GM12878 (cell line): ENCODE results near the gene RAB10. TPM values are rescaled to one million over a fixed set of nuclear protein-coding genes. Genes with fewer than 3 reads are reported as not detected.

Experiments
- ATAC-seq: fragments of 200-7000 bp; cut with Tn5 transposase; 3 replicates; pipeline ENCODE4 v1.9.1; 2020; ENCODE audit warnings: mild to moderate bottlenecking, moderate library complexity
- BruUV-seq: library from RNA; stranded (reverse); fragments of 400-500 nt; replicated peaks from 2 replicates; lab custom pipeline; 2021; lab: Mats Ljungman, UMichigan
- CTCF ChIA-PET: fragments of 300-600 bp; sonication (Branson Sonifier 250); formaldehyde crosslinking; extraction: SDS; loops from one replicate; lab custom pipeline; 2021; ENCODE audit warnings: inconsistent platforms; lab: Yijun Ruan, JAX
- POLR2A ChIA-PET: fragments of 350-600 bp; formaldehyde crosslinking; extraction: SDS; loops from one replicate; lab custom pipeline; 2021; ENCODE audit warnings: inconsistent platforms; lab: Charles Lee
- RAD21 ChIA-PET: fragments of 300-600 bp; sonication (Branson Sonifier 250); formaldehyde crosslinking; loops from one replicate; lab custom pipeline; 2023; ENCODE audit warnings: antibody characterized with exemption; ENCODE audit not compliant: unreplicated experiment; lab: Charles Lee
- SMC1A ChIA-PET: fragments of 300-600 bp; sonication (Branson Sonifier 250); formaldehyde crosslinking; loops from one replicate; lab custom pipeline; 2023; ENCODE audit not compliant: unreplicated experiment, uncharacterized antibody; lab: Charles Lee
- DNase-seq: peaks from one replicate; pipeline ENCODE4 v3.0.0-alpha.2; 2011; ENCODE audit warnings: low read depth, low spot score
- FAIRE-seq: peaks from 3 replicates; lab custom pipeline; 2011; peaks lifted over from hg19 to GRCh38; lab: Jason Lieb, UNC
- H2AFZ ChIP-seq: 2 replicates; pipeline ENCODE4 v1.6.0; 2011; ENCODE audit warnings: low read depth, low read length, control low read depth; ENCODE audit not compliant: control insufficient read depth
- H3K27ac ChIP-seq: 2 replicates; pipeline ENCODE4 v1.5.1; 2011; ENCODE audit warnings: control low read depth; ENCODE audit not compliant: control insufficient read depth, insufficient read depth
- H3K27me3 ChIP-seq, 2 experiments: replicated peaks in 1 of 2; 2 replicates each; pipeline versions ENCODE4 v1.6.0 to v1.6.1; 2011; ENCODE audit warnings: low read length in 1 of 2; ENCODE audit not compliant: control insufficient read depth in 2 of 2, insufficient read depth in 2 of 2
- H3K36me3 ChIP-seq, 2 experiments: 2 replicates each; pipeline ENCODE4 v1.5.1; 2011; ENCODE audit warnings: low read length in 1 of 2; ENCODE audit not compliant: control insufficient read depth in 2 of 2, insufficient read depth in 2 of 2
- H3K4me1 ChIP-seq: 2 replicates; pipeline ENCODE4 v1.6.1; 2011; ENCODE audit warnings: mild to moderate bottlenecking, low read length, moderate library complexity, mixed read lengths; ENCODE audit not compliant: control insufficient read depth, insufficient read depth
- H3K4me2 ChIP-seq: 2 replicates; pipeline ENCODE4 v1.6.0; 2011; ENCODE audit warnings: control low read depth; ENCODE audit not compliant: control insufficient read depth, insufficient read depth
- H3K4me3 ChIP-seq: fragments of 200-600 bp; sonication (generic); 2 replicates; pipeline ENCODE4 v1.5.1; 2016
- H3K79me2 ChIP-seq: 2 replicates; pipeline ENCODE4 v1.6.0; 2011; ENCODE audit warnings: low read length; ENCODE audit not compliant: control insufficient read depth, insufficient read depth
- H3K9ac ChIP-seq: 2 replicates; pipeline ENCODE4 v1.8.0; 2011; ENCODE audit warnings: low read length, control low read depth, mixed read lengths; ENCODE audit not compliant: control insufficient read depth, insufficient read depth
- H3K9me3 ChIP-seq: replicated peaks from 3 replicates; pipeline ENCODE4 v1.5.1; 2011; ENCODE audit warnings: mild to moderate bottlenecking, low read length; ENCODE audit not compliant: control insufficient read depth, insufficient read depth
- H4K20me1 ChIP-seq: 2 replicates; pipeline ENCODE4 v1.6.0; 2011; ENCODE audit not compliant: control insufficient read depth, insufficient read depth
- CREB1 ChIP-seq: IDR thresholded peaks from 2 replicates; pipeline ENCODE4 v1.6.1; 2012; ENCODE audit warnings: low read depth, mild to moderate bottlenecking, inconsistent platforms
- ELK1 ChIP-seq: IDR thresholded peaks from 2 replicates; pipeline ENCODE4 v1.6.1; 2012; ENCODE audit warnings: low read depth, low read length, improper control_type of control experiment
- IKZF2 ChIP-seq, 2 experiments: fragments of 450-650 bp; IDR thresholded peaks; 2 replicates each; pipeline ENCODE4 v1.6.1; 2017; ENCODE audit warnings: mild to moderate bottlenecking in 2 of 2, moderate library complexity in 2 of 2
- IRF3 ChIP-seq: fragments of 450-650 bp; IDR thresholded peaks from 2 replicates; pipeline ENCODE4 v1.6.1; 2014; ENCODE audit warnings: mild to moderate bottlenecking
- NBN ChIP-seq: fragments of 450-650 bp; IDR thresholded peaks from 2 replicates; pipeline ENCODE4 v1.6.1; 2016
- WRNIP1 ChIP-seq: IDR thresholded peaks from 2 replicates; pipeline ENCODE4 v1.6.1; 2011; ENCODE audit warnings: low read depth, low read length, improper control_type of control experiment, borderline replicate concordance
- WGBS: methylation state at CpG from one replicate; pipeline ENCODE4 v1.1.6; 2016; ENCODE audit warnings: low lambda C conversion rate; ENCODE audit not compliant: insufficient replicate concordance, insufficient coverage; ENCODE audit errors: missing lambda C conversion rate; 5-methylcytosine and 5-hydroxymethylcytosine counted together
- in situ Hi-C: fragments of 300-500 bp; cut with MboI; formaldehyde crosslinking; loops from 9 replicates; pipeline ENCODE4 v1.14.3; 2018; ENCODE audit warnings: mixed read lengths
- intact Hi-C: fragments of 100-400 bp; cut with micrococcal nuclease; formaldehyde crosslinking; loops from one replicate; pipeline ENCODE4 v1.14.2; 2022; ENCODE audit not compliant: unreplicated experiment
- polyA plus RNA-seq, 11 experiments: library from polyadenylated mRNA; depleted of rRNA in 4 of 11; unstranded in 6 of 11; stranded (reverse) in 5 of 11; fragments of >200 nt; fragmentation: Nextera tagmentation in 4 of 11; fragmentation: Illumina TruSeq in 1 of 11; extraction: Ambion mirVana in 4 of 11; extraction: Trizol in 1 of 11; gene quantifications; 1 replicate in 1 of 11; 2 replicates in 10 of 11; pipeline versions ENCODE4 v1.2.1 to v1.2.3, GENCODE V29; 2011 to 2016; ENCODE audit warnings: inconsistent platforms in 2 of 11, missing spikeins in 2 of 11, low read depth in 1 of 11
- total RNA-seq, 4 experiments: library from RNA; depleted of rRNA in 3 of 4; stranded (reverse); fragments of >200 nt in 3 of 4; fragmentation: Illumina TruSeq in 1 of 4; extraction: Trizol in 1 of 4; gene quantifications; 2 replicates each; pipeline versions ENCODE4 v1.2.1 to v1.2.3, GENCODE V29; 2013 to 2021

The RAB10 gene
- total and polyA plus RNA-seq, 10 of the 15 experiments (the other 5 are each of a cell fraction or from before 2014, with no cell fraction given) = 13.3 to 109 (median 82.0) TPM

DNA sequence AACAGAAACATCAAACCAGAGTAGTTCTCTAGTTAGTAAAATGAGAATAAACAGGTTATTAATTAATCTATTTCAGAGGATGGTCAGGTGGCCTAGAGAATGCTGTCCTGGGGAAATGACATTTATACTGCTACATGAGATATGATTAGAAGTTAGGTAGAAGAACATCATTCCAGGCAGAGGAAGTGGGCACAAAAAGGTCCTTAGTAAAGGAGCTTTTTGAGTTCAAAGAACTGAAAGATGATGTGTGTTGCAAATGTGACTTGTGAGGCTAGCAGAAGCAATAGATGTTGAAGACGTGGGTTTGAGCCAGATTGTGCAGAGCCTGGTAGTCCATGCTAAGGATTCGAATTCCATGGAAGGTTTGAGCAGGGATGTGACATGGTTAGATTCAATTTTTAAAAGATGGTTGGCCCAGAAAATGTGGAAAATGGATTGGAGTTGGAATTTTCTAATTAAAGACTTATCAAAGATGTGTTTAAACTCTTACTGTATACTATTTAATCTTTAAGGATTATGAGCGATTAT, 34.2 kb downstream of the RAB10 start:
- Histone ChIP-seq H3K4me2 (peak overlapping the region; percentile 51), H2AFZ (no peak overlapping the region), H3K4me1 (peaks cover 28% of the 10 kb centered on the region), H3K9ac (no peak overlapping the region), H3K27me3 (no peaks in the 10 kb centered on the region), H3K27ac (peak overlapping the region; percentile 59), H3K4me3 (no peak overlapping the region), H3K9me3 (no peaks in the 10 kb centered on the region; the same call in 2 of the 3 replicates), H3K36me3 (peaks cover 0 to 4% of the 10 kb centered on the region in 2 experiments; a peak in 1 of 4 replicates), H3K79me2 (peaks cover 75% of the 10 kb centered on the region), H4K20me1 (no peaks in the 10 kb centered on the region)
- DNase-seq = no peak
- POLR2A ChIA-PET = interaction anchor here (1.1 to 2.0 kb wide), 4 partner anchors 17 to 177 kb away, joined by 4 to 10 read pairs (median 6); partner anchors contain the start of genes HADHA, HADHB and RAB10
- CTCF ChIA-PET = interaction anchor here (1.4 to 1.7 kb wide), 2 partner anchors 10 to 176 kb away, joined by 3 to 4 read pairs; no protein-coding TSS in a partner anchor
- 14% methylated on average over 3 of the region's 3 CpGs for WGBS
- in situ Hi-C loops = no loop called here
- intact Hi-C loops = loop anchor here (2.0 kb wide), 1 partner anchor 25 kb away; no protein-coding TSS in a partner anchor
- no TSS peak for BruUV-seq
- FAIRE-seq = no peak
- RAD21 ChIA-PET = interaction anchor here (0.9 to 1.1 kb wide), 5 partner anchors 8 to 52 kb away, joined by 3 to 5 read pairs (median 3); partner anchors contain the start of gene RAB10
- ATAC-seq = peak; percentile 39
- TF ChIP-seq IRF3 (no peak), ELK1 (no peak), NBN (no peak), WRNIP1 (no peak), CREB1 (no peak), IKZF2 (IDR thresholded peaks at IDR 0.05) (0 out of 4 replicates have a peak, but pooled peaks of 1 of the 2 experiments have one; percentile 12)
- SMC1A ChIA-PET = interaction anchor here (0.6 to 2.0 kb wide), 13 partner anchors 8 to 214 kb away, joined by 3 to 9 read pairs (median 4); partner anchors contain the start of gene RAB10
